Heart left ventricle (tissue), 13 donors: ENCODE results near the gene SCFD1.

Source experiments
- CTCF ChIP-seq, 12 donors: fragments of 200-600 bp; sonication (generic) in 4 of 12; IDR thresholded peaks; one replicate each; pipeline versions ENCODE4 v1.5.0 to v1.8.0; 2018 to 2022; ENCODE audit warnings: antibody characterized with exemption in 12 of 12, mild to moderate bottlenecking in 5 of 12
- POLR2A ChIP-seq, 2 donors: fragments of 450-650 bp; IDR thresholded peaks; one replicate each; pipeline ENCODE4 v1.6.1; 2017; ENCODE audit warnings: antibody characterized with exemption in 2 of 2, mild to moderate bottlenecking in 2 of 2, moderate library complexity in 2 of 2
- donor health status: ischemic (EF 13 %, LVEDD 7.1; RV severe dilation, severe dysfunction).
- donor health status: DM: no; HTN: yes; CAD: no.
- donor health status: DM: no; HTN: no; CAD: no.
- donor health status: ischemic (EF 25% LVEDD 6.9; RV normal size, moderate dysfunction).
- donor health status: ischemic (EF 25% LVEDD 5.7; RV mildly dilated, moderate dysfunction).
- donor health status: ischemic (EF 35%, LVEDD 5.7; RV mildly dilated, moderate dysfunction).
- donor health status: nonischemic (EF 11% LVEDD 7.7; RV severe dilation, severe dysfunction).
- donor health status: DM: yes; HTN: yes; CAD: no.
- donor health status: PGD.
- donor health status: ischemic (EF 29% LVEDD 5.4; RV normal size, mild dysfunction).
- donor health status: nonischemic (EF 23%, LVEDD 6.1; RV moderate dilation, normal function).

GRCh38 chr14:30737916-30738315, 115.8 kb downstream of the SCFD1 start:
- TF ChIP-seq CTCF (IDR thresholded peaks at IDR 0.05) (no peak), POLR2A (IDR thresholded peaks at IDR 0.05) (no peak)
